ENCODE data around the gene MIB1. TPM values are rescaled to one million over a fixed set of nuclear protein-coding genes. Genes with fewer than 3 reads are reported as not detected.

The MIB1 gene
- total RNA-seq, 4 donors from 2014 or later = 14.1 to 34.9 (median 22.7) TPM

GRCh38 chr18:21799721-21800120 is 59.1 kb downstream of the MIB1 start:
- no peaks in the 10 kb centered on the region for H3K4me1 ChIP-seq
- TF ChIP-seq POLR2A (IDR thresholded peaks at IDR 0.05) = no peak
- TF ChIP-seq CTCF (IDR thresholded peaks at IDR 0.05) = no peak
- intact Hi-C loops (cut with DNase I) = no loop called here

GRCh38 chr18:21803495-21803894 is 62.9 kb downstream of the MIB1 start:
- Histone ChIP-seq H3K27ac (no peak overlapping the region), H3K36me3 (peaks cover 0 to 65% (median 3%) of the 10 kb centered on the region in 3 donors), H3K4me1 (no peaks in the 10 kb centered on the region), H3K27me3 (no peaks in the 10 kb centered on the region), H3K4me3 (no peak overlapping the region), H3K9me3 (no peaks in the 10 kb centered on the region)
- intact Hi-C loops (cut with DNase I) = no loop called here
- TF ChIP-seq POLR2A (IDR thresholded peaks at IDR 0.05) (no peak), CTCF (IDR thresholded peaks at IDR 0.05) (no peak)
- no peak for DNase-seq
- WGBS, 2 donors = 74 to 75% methylated on average over 3 of the region's 3 CpGs

More at GRCh38 chr18:21799721-21800120, 59.1 kb downstream of the MIB1 start:
- Histone ChIP-seq H3K27me3 (no peaks in the 10 kb centered on the region), H3K27ac (no peak overlapping the region), H3K9me3 (no peaks in the 10 kb centered on the region), H3K36me3 (peaks cover 0 to 35% (median 0%) of the 10 kb centered on the region in 3 donors), H3K4me3 (no peak overlapping the region)
- DNase-seq = no peak

- WGBS, 2 donors = 77 to 91% methylated on average over 9 of the region's 9 CpGs
Observed at GRCh38 chr18:21805771-21806366, 65.3 kb downstream of the MIB1 start.

GRCh38 chr18:21808185-21808584 is 67.6 kb downstream of the MIB1 start:
- no peak for DNase-seq
- Histone ChIP-seq H3K27me3 (no peaks in the 10 kb centered on the region), H3K9me3 (no peaks in the 10 kb centered on the region), H3K27ac (no peak overlapping the region), H3K4me1 (no peaks in the 10 kb centered on the region), H3K4me3 (no peak overlapping the region), H3K36me3 (peaks cover 0 to 81% (median 3%) of the 10 kb centered on the region in 3 donors)
- TF ChIP-seq CTCF (IDR thresholded peaks at IDR 0.05) (no peak), POLR2A (IDR thresholded peaks at IDR 0.05) (no peak)
- whole genome bisulfite sequencing, 2 donors = 95 to 100% methylated on average over 3 of the region's 3 CpGs
- intact Hi-C loops (cut with DNase I) = no loop called here

More at GRCh38 chr18:21805771-21806366, 65.3 kb downstream of the MIB1 start:
- H3K36me3 ChIP-seq = peaks cover 0 to 72% (median 3%) of the 10 kb centered on the region in 3 donors
- no peaks in the 10 kb centered on the region for H3K9me3 ChIP-seq
- no peak for DNase-seq
- H3K27me3 ChIP-seq = no peaks in the 10 kb centered on the region
- intact Hi-C loops (cut with DNase I) = no loop called here
- H3K4me3 ChIP-seq = no peak overlapping the region
- TF ChIP-seq CTCF (IDR thresholded peaks at IDR 0.05) (no peak), POLR2A (IDR thresholded peaks at IDR 0.05) (no peak)
- no peaks in the 10 kb centered on the region for H3K4me1 ChIP-seq
- no peak overlapping the region for H3K27ac ChIP-seq

GRCh38 chr18:21809725-21810124 is 69.1 kb downstream of the MIB1 start:
- TF ChIP-seq POLR2A (IDR thresholded peaks at IDR 0.05) = no peak
- TF ChIP-seq CTCF (IDR thresholded peaks at IDR 0.05) = no peak
- 92 to 96% methylated on average over 2 of the region's 2 CpGs for whole genome bisulfite sequencing, 2 donors
- DNase-seq = no peak
- no peaks in the 10 kb centered on the region for H3K27me3 ChIP-seq
- peaks cover 0 to 83% (median 3%) of the 10 kb centered on the region in 3 donors for H3K36me3 ChIP-seq
- H3K4me3 ChIP-seq = no peak overlapping the region
- H3K9me3 ChIP-seq = no peaks in the 10 kb centered on the region
- H3K4me1 ChIP-seq = no peaks in the 10 kb centered on the region
- intact Hi-C loops (cut with DNase I) = no loop called here
- H3K27ac ChIP-seq = no peak overlapping the region
